ENCODE results near the gene JAKMIP2. TPM values are rescaled to one million over a fixed set of nuclear protein-coding genes. Genes with fewer than 3 reads are reported as not detected.

JAKMIP2 gene
- total RNA-seq, 4 donors from 2014 or later: 0.45 TPM; not detected in 3

- 79% methylated on average over 1 of the region's 1 CpG for WGBS
- Histone ChIP-seq H3K27ac (no peak overlapping the region), H3K36me3 (no peaks in the 10 kb centered on the region), H3K4me1 (no peaks in the 10 kb centered on the region), H3K9me3 (no peaks in the 10 kb centered on the region), H3K27me3 (no peaks in the 10 kb centered on the region), H3K4me3 (no peak overlapping the region)
- TF ChIP-seq POLR2A (IDR thresholded peaks at IDR 0.05) (no peak), POLR2AphosphoS5 (IDR thresholded peaks at IDR 0.05) (no peak), EP300 (IDR thresholded peaks at IDR 0.05) (no peak), CTCF (IDR thresholded peaks at IDR 0.05) (no peak)
- no peak for DNase-seq (ENCODE audit: low spot score in 2 of 2)
Observed at GRCh38 chr5:147616421-147616820, 166.1 kb downstream of the JAKMIP2 start.

- 81% methylated on average over 1 of the region's 1 CpG for WGBS
- TF ChIP-seq POLR2AphosphoS5 (IDR thresholded peaks at IDR 0.05) (no peak), EP300 (IDR thresholded peaks at IDR 0.05) (no peak), POLR2A (IDR thresholded peaks at IDR 0.05) (no peak)
- Histone ChIP-seq H3K27me3 (no peaks in the 10 kb centered on the region), H3K4me3 (no peak overlapping the region), H3K9me3 (no peaks in the 10 kb centered on the region), H3K27ac (no peak overlapping the region), H3K4me1 (no peaks in the 10 kb centered on the region), H3K36me3 (no peaks in the 10 kb centered on the region)
- DNase-seq (ENCODE audit: low spot score in 2 of 2): no peak
Observed at GRCh38 chr5:147613359-147613758, 169.2 kb downstream of the JAKMIP2 start.

- Histone ChIP-seq H3K4me3 (no peak overlapping the region), H3K27me3 (no peaks in the 10 kb centered on the region), H3K4me1 (no peaks in the 10 kb centered on the region), H3K9me3 (no peaks in the 10 kb centered on the region), H3K27ac (no peak overlapping the region), H3K36me3 (no peaks in the 10 kb centered on the region)
- TF ChIP-seq EP300 (IDR thresholded peaks at IDR 0.05) (no peak), CTCF (IDR thresholded peaks at IDR 0.05) (no peak), POLR2AphosphoS5 (IDR thresholded peaks at IDR 0.05) (no peak), POLR2A (IDR thresholded peaks at IDR 0.05) (no peak)
- WGBS: 77% methylated on average over 4 of the region's 4 CpGs
- DNase-seq (ENCODE audit: low spot score in 2 of 2): no peak
Observed at GRCh38 chr5:147611483-147611882, 171.0 kb downstream of the JAKMIP2 start.

- no peaks in the 10 kb centered on the region for H3K4me1 ChIP-seq
- H3K27ac ChIP-seq: no peak overlapping the region
- 89% methylated on average over 3 of the region's 3 CpGs for WGBS
- DNase-seq (ENCODE audit: low spot score in 2 of 2): no peak
- no peaks in the 10 kb centered on the region for H3K9me3 ChIP-seq
- no peaks in the 10 kb centered on the region for H3K36me3 ChIP-seq
- H3K27me3 ChIP-seq: no peaks in the 10 kb centered on the region
- H3K4me3 ChIP-seq: no peak overlapping the region
- TF ChIP-seq POLR2A (IDR thresholded peaks at IDR 0.05) (no peak), CTCF (IDR thresholded peaks at IDR 0.05) (no peak), POLR2AphosphoS5 (IDR thresholded peaks at IDR 0.05) (no peak), EP300 (IDR thresholded peaks at IDR 0.05) (no peak)
Observed at GRCh38 chr5:147610798-147611197, 171.7 kb downstream of the JAKMIP2 start.

GRCh38 chr5:147601652-147602051 lies 180.9 kb downstream of the JAKMIP2 start:
- H3K9me3 ChIP-seq: no peaks in the 10 kb centered on the region
- no peaks in the 10 kb centered on the region for H3K4me1 ChIP-seq
- WGBS: 43% methylated on average over 1 of the region's 1 CpG
- H3K27me3 ChIP-seq: no peaks in the 10 kb centered on the region
- H3K27ac ChIP-seq: no peak overlapping the region
- no peak for TF ChIP-seq POLR2A (IDR thresholded peaks at IDR 0.05)
- TF ChIP-seq CTCF (IDR thresholded peaks at IDR 0.05): no peak
- TF ChIP-seq POLR2AphosphoS5 (IDR thresholded peaks at IDR 0.05): no peak
- no peak for TF ChIP-seq EP300 (IDR thresholded peaks at IDR 0.05)
- H3K4me3 ChIP-seq: no peak overlapping the region
- H3K36me3 ChIP-seq: no peaks in the 10 kb centered on the region
- no peak for DNase-seq (ENCODE audit: low spot score in 2 of 2)

GRCh38 chr5:147591120-147591519 lies 191.4 kb downstream of the JAKMIP2 start:
- H3K4me1 ChIP-seq: no peaks in the 10 kb centered on the region
- no peaks in the 10 kb centered on the region for H3K9me3 ChIP-seq
- no peaks in the 10 kb centered on the region for H3K36me3 ChIP-seq
- no peak for DNase-seq (ENCODE audit: low spot score in 2 of 2)
- no peak overlapping the region for H3K27ac ChIP-seq
- no peaks in the 10 kb centered on the region for H3K27me3 ChIP-seq
- H3K4me3 ChIP-seq: no peak overlapping the region
- TF ChIP-seq POLR2A (IDR thresholded peaks at IDR 0.05) (no peak), POLR2AphosphoS5 (IDR thresholded peaks at IDR 0.05) (no peak), CTCF (IDR thresholded peaks at IDR 0.05) (no peak), EP300 (IDR thresholded peaks at IDR 0.05) (no peak)
- WGBS: 73% methylated on average over 1 of the region's 1 CpG
